HPDE6-E6E7 (cell line): Measurements from ENCODE around the gene KIAA1671.
A peak's percentile ranks its signal among the peaks of the same experiment; 100 is the strongest.
"Not testable (repeated sequence)": the region's sequence is repeated elsewhere in the genome, so short reads cannot be mapped to it uniquely, and the experiment has no call there.

Experiments
- DNase-seq: peaks from one replicate; pipeline ENCODE4 v3.0.0; 2011; ENCODE audit warnings: missing footprints; ENCODE audit errors: extremely low spot score

KIAA1671 gene

DNA sequence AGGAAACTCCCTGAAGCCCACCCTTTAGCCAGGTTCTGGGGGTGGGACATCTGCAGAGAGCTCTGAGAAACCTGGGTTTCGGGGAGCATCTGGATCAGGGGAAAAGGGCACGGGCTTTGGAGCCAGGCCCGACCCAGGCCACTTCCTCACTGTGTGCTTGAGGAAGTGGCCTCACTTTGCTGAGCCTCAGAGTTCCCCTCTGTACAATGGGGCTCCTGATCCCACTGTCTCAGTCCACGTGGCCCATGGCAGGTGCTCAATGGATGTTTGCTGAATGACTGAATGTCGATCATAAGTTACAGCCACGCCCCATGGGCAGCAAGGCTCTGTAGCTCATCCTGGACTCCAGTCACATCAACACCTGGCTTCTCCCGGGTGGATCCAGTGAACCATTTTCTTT is 248.5 kb downstream of the KIAA1671 start:
- no peak for DNase-seq

DNA sequence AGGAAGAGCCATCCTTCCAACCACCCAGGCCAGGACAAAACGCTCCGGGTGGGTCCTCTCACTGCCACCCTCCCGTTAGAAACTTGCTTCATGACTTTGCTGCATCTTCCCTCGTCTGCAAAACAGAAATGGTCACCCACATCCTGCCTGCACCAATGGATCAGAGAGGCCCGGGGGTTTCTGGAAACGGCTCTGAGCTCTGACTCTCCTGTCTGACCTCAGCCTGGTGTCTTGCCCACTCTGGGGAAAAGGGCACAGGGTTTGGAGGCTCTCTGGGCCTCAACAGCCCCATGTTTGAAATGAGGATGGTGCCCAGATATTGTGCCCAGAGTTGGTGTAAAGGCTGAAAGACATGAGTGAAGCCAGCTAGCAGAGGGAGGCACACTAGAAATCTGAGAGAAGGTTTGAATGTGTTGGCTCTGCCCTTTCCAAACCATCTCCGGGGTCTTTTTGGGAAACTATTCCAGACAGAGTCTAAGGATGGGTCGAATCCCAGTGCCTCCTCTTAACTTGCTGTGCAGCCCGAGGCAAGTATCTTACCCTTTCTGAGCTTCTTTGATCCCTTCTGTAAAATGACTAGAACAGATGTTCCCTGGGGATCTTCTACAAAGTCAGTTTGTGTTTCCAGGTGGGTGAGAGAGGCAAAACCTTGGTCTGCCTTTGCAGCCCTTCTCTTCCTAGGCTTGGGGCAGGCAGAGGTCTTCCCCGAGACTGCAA is 249.2 kb downstream of the KIAA1671 start:
- no peak for DNase-seq

DNA sequence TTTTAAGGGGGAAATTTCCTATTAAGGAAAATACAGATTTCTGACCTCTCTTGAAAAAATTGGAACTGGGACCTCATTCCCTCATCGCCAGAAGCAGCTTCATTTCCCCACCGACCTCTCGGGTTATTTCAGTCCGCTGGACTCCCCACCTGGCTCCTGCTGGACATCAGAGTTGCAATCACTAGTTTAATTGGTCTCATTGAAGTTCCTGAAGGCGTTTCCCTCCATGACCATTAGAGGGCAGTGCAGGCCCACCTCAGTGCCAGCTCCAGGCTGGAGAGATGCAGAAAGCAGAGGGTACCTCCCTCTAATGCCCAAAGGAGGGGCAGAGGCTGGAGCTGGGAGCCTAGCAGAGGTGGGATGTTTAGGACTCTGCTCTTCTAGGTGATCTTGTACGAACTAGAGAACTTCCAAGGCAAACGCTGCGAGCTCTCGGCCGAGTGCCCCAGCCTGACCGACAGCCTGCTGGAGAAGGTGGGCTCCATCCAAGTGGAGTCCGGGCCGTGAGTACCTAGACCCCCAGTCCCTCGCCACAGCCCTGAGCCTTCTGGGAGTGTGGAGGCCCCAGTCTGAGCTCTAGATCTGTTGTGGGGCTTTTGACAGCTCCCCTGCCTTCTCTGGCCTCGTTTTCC is 249.9 kb downstream of the KIAA1671 start:
- DNase-seq = peak; percentile 74

GRCh38 chr22:25203082-25203481 is 250.6 kb downstream of the KIAA1671 start:
- no peak for DNase-seq

- DNase-seq = not testable (repeated sequence)
These were observed 252.0 kb downstream of the KIAA1671 start for GRCh38 chr22:25204547-25204946.

- DNase-seq = no peak
These were observed 253.3 kb downstream of the KIAA1671 start for GRCh38 chr22:25205847-25206246.

- DNase-seq = no peak
These were observed 254.5 kb downstream of the KIAA1671 start for GRCh38 chr22:25206998-25207397.

DNA sequence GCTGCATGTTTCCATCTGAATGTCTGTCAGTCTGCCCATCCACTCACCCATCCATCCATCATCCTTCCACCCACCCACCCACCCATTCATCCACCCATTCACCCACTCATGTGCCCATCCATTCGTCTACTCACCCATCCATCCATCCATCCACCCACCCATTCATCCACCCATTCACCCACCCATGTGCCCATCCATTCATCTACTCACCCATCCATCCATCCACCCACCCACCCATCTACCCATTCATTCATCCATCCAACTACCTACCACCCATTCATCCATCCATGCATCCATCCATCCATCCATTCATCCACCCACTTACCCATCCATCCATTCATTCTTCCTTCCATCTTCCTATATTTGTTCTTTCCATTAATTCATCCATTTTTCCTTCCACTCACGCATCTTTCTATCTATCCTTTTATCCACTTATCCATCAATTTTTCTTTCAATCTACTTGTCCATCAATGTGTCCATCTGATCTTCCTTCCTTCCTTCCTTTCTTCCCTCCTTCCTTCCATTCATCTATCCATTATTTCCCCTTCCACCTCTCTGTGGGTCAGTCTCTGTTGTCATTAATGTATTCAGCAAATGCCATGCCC is 255.1 kb downstream of the KIAA1671 start:
- DNase-seq = no peak

- DNase-seq = no peak
These were observed 255.8 kb downstream of the KIAA1671 start for GRCh38 chr22:25208328-25208727.

GRCh38 chr22:25208743-25209505 is 256.4 kb downstream of the KIAA1671 start:
- DNase-seq = no peak

DNA sequence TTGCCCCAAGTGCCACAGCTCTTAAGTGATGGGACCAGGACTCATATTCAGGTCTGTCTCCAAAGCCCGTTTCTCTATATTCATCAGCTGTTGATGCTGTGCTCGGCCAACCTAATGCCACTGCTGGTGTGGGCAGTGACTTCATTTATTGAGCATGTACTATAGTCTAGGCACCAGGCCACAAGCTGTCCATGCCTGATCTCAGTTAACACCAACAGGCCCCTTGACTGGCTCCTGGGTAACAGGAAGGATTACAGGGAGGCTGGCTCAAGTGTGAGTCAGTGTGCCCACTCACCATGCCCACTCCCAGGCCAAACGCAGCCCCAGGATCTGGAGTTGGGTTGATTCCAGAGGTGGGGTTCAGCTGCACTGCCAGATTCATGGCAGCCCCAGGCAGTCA is 258.3 kb downstream of the KIAA1671 start:
- DNase-seq = no peak

- no peak for DNase-seq
These were observed 259.8 kb downstream of the KIAA1671 start for GRCh38 chr22:25212337-25212736.

DNA sequence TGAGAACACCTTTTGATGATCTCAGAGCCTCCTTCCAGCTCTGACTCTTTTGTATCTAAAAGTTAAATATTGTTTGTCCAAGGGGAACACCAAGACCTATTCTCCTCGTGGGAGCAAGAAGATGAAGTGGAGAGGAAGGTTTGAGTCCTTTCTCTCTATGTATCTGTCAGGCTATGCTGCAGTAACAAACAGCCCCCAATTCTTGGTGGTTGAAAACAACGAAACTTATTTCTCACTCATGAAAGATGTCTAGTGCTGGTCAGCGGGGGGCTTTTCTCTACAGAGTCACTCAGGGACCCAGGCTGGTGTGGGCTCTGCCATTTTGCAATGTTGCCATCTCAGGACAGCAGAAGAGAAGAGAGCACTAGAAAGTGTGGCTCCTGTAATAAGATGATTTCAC is 260.7 kb downstream of the KIAA1671 start:
- no peak for DNase-seq

- DNase-seq = no peak
These were observed 263.7 kb downstream of the KIAA1671 start for GRCh38 chr22:25216230-25216629.

GRCh38 chr22:25219211-25219689 is 266.7 kb downstream of the KIAA1671 start, which contains the start of gene CRYBB2:
Gene CRYBB2 (plus strand): TSS chr22:25219639. CDS start chr22:25221430, 1,791 bp downstream.
- no peak for DNase-seq

- DNase-seq = no peak
These were observed 267.5 kb downstream of the KIAA1671 start for GRCh38 chr22:25219948-25220442.

DNA sequence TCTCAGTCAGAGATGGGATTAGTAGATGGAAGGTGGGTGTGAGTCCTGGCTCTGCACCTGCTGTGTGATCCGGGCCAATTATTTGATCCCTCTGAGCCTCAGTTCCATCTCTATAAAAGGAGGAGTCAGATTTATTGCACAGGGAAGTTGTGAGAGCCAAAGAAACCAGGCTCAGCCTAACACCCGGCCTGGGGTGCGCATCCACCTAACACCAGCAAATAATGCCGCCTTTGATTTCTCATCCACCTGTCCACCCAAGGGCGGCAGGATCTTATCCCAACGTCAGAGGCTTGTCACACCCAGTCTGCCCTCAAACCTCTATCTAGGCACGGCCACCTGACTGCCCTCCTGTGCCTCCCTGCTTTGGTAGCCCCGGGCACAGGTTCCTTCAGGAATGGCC is 269.3 kb downstream of the KIAA1671 start:
- no peak for DNase-seq

DNA sequence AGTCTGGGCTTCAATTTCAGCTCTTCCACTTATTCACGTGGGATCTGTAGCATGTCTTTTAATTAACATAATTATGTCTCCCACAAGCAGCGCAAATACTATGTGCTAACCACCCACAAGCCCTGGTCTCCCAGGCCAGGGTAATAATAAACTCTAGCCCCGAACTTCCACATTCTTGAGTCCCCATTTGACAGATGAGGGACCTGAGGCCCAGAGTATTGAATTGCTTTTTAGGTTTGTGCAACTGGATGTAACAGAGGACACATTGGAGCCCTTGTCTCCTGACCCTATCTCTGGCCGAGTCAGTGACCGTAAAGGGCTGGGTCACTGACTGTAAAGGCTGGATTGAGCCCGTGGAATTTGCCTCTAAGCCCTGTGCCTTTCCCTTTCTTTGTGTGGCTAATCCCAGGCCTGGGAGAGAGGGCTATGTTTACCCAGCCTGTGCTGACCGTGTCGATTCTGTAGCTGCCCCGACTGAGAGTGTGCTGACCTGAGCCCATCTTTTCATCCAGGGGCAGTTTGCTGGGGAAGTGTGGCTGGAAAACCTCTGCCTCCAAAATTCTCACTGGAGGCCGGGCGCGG is 270.8 kb downstream of the KIAA1671 start:
- DNase-seq = no peak

DNA sequence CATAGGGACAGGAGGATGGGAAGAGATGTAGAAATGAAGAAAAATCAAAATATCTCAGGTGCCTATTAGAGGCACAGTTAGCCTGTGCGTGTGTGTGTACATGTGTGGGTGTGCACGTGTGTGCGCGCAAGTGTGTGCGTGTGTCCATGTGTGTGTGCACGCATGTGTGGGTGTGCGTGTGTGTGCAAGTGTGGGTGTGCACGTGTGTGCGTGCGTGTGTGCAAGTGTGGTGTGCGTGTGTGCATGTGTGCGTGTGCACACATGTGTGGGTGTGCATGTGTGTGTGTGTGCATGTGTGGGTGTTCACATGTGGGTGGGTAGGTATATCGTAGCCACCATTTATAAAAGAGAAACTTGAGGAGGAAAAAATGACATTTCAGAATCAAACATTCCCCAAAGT is 276.3 kb downstream of the KIAA1671 start:
- DNase-seq = no peak

DNA sequence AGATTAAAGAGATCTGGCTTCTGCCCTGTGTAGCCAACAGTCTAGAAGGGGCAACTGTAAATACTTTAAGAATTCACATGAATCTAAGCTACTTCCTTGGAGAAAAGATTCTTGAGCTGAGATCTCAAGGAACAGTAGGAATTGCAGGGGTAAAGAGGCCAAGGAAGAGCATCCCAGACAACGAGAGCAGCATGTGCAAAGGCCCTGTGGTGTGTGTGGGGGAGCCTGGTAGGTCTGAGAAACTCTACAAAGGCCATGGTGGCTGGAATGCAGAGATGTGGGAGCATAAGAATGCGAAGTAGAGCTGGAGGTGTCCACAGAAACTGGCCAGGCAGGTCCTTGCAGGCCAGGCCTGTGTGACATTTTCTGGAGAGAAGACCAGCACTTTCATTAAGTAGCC is 278.2 kb downstream of the KIAA1671 start:
- DNase-seq = not testable (repeated sequence)

- DNase-seq = no peak
These were observed 279.8 kb downstream of the KIAA1671 start for GRCh38 chr22:25232301-25232700.

- not testable (repeated sequence) for DNase-seq
These were observed 281.2 kb downstream of the KIAA1671 start for GRCh38 chr22:25233706-25234105.
